HG03565 (cell line): Measurements from ENCODE around the gene ARID1B.

Experiments used
- ATAC-seq: cut with Tn5 transposase; IDR thresholded peaks from one replicate; pipeline ENCODE4 v1.9.1; 2021; ENCODE audit warnings: mild to moderate bottlenecking, moderate library complexity; ENCODE audit not compliant: unreplicated experiment

ARID1B gene

DNA sequence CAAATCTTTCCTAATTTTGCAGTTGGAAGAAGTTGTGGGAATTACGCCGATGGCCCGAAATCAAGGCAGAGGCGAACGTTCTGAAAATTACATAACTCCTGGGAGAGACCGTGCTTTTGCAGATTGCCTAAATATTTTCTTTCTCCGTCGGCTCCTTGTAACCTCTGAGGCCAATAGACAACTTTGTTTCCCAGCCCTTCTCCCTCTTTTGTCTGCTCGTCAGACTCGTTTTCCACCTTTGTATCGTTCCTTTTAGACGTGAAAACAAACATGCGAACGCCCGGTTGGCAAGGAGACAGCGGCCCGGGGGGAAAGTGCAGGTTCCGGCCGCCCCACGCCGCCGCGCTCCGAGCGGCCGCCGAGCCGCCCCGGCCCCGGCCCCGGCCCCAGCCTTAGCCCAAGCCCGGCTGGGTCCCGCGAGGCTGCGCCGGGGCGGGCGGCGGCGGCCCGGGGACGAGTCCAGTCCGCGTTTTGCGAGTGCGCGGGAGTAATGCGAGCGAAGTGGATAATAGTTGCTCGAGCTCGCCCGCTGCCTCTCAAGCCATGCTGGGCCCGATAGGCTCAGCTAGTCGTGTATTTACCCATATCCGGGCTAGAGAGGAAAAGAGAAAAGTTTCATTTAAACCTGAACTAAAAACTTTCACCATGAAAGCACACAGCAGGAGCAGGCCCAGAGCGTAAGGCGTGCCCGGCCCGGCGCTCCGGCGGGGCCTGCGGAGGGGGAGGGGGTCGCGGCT lies at the start of gene ARID1B:
TSS of gene ARID1B (plus strand) at position 539 of the 737 bp plus-strand sequence. CDS start 303 bp downstream, outside the sequence.
- peak; percentile 35 for ATAC-seq

DNA sequence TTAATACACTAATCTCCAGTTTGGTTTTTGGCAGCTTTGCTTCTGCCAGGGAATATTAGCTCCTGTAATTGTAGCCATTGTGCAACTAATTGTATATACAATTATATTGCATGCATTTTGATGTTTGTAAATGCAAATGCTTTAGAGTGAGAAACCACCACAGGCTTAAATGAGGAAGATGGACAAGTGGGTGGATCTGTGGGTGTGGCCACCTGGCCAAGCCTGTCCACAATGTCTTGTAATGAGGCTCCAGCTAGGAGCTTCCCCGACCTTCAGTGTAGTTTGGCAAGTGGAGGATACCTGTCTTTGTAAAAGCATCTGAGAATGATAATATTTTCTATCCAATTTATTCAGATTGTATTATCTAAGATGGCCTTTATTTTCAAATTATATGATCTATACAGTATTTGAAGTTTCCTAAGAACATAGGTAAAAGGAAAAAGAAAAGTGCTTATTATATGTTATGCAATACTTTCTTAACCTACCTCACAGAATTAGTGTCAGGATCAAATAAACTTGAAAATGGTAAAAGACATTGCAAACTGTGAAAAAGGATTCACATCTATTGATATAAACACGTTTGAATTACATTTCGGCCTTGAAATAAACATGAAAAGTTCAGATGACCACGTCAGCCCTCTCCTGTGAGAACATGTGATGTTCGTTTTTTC lies 49.3 kb upstream of the ARID1B start:
- peak; percentile 40 for ATAC-seq

DNA sequence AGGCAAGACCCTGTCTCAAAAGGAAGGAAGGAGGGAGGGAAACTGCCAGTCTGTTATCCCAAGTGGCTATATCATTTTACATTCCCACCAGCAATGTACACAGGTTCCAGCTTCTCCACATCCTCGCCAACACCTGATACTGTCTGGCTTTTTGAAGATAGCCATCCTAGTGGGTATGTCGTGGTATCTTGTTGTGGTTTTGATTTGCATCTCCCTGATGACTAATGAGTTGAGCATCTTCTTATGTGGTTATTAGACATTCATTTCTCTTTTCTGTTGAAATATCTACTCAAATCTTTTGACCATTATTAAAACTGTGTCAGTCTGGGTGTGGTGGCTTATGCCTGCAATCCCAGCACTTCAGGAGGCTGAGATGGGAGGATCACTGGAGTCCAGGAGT lies 47.9 kb upstream of the ARID1B start:
- peak; percentile 54 for ATAC-seq

DNA sequence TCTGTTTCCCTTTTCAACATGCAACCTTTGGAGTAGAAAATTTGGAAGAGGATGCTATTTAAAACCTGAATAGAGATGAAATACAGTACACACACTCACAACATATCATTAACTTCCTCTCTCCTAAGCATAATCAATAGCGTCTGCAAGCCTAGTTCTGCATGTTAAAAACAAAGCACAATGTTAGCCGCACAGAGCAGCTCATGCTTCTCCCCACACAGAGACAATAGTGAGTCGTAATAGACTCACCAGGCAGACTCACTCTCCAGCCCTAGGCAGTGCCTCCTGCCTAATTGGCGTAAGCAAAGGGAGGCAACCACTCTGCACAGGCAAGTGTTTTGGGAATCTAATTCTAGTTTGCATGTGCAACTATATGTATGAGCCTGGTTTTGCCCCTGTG lies 45.8 kb upstream of the ARID1B start:
- no peak for ATAC-seq

DNA sequence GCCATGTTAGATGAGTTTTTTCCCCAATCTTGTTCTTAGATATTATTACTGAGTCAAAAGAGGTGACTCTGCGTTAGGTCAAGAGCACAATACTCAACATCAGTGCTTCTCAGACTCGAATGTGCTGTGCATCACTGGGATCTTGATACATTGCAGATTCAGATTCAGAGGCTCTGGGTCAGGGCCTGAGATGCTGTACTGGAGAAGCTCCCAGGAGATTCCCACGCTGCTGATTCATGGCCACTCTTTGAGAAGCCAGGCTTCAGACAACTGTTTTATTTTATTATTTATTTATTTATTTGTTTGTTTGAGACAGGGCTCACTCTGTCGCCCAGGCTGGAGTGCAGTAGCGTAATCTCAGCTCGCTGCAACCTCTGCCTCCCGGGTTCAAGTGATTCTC lies 41.4 kb upstream of the ARID1B start:
- ATAC-seq = no peak

DNA sequence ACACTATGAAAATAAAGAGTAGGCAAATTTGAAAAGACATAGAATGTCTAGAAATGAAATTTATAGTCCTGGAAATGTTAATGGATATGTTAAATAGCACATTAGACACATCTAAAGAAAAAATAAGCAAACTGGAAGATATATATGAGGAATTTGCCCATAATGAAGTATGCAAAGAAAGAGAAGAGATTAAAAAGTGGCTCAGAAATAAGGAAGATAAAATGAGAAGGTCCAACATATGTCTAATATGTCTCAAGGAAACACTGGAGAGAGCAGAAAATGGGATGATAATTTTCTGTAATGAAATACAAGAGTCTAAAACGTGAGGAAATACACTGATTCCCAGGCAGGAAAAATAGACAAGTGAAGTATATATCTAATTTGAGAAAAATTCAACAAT lies 36.6 kb upstream of the ARID1B start:
- no peak for ATAC-seq

DNA sequence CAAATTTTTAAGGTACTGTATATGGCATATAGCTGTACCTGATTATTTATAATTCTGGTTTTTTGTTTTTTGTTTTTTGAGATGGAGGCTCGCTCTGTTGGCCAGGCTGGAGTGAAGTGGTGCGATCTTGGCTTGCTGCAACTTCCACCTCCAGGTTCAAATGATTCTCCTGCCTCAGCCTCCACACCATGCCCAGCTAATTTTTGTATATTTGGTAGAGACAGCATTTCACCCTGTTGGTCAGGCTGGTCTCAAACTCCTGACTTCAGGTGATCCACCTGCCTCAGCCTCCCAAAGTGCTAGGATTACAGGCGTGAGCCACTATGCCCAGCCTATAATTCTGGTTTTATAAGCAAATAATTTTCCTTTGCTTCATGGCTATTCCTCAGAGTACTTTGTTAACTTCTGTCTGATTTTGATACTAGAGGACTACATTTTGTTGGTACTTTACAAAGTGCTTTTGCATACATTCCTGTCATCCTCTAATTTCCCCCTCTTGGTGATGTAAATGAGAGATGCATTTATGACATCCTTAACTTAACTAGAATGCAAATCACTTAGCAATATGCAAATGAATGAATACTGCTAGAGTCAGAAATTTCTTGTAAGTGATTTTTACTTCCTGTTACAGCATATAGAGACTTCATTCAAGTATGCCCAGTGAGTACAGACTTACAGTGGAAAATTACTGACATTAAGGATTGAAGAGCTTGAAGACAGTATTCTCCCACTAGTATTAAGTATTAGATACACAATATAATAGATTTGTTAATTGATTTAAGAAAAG lies 35.7 kb upstream of the ARID1B start:
- no peak for ATAC-seq

DNA sequence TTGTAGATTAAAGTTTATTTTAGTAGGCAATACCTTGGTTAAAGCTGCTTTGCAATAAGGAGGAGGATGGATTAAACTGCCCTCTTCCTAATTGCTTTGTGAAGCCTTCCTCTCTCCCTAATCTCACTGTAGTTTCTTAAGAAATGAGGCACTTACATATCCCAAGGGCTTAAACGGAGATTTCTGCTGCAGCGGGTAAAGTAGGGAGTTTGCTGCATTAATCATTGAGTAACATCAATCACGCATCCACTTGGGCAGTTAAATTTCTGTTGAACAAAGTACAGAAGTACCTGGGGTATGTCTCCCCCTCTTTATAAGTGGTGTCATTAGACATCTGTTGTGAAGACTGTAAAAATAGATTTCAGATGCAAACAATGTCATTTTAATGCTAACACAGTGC lies 29.5 kb upstream of the ARID1B start:
- ATAC-seq = no peak

DNA sequence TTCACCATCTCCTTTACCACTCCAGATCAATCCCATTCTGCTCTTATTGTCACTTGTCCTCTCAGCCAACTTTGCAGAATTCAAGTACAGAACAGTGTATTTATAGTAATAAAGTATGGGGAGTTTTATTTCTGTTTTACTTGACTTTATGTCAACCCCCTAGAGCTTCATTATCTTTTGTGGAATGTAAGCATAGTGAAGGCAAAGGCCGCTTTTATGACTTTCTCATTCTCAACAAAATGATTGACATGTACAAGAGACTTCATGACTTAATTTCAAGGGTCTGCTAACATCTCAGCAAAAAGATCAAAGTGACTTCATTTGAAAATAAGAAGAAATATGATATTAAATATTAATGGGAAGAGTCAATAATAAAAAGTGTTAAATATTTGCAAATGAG lies 28.7 kb upstream of the ARID1B start:
- ATAC-seq = no peak

DNA sequence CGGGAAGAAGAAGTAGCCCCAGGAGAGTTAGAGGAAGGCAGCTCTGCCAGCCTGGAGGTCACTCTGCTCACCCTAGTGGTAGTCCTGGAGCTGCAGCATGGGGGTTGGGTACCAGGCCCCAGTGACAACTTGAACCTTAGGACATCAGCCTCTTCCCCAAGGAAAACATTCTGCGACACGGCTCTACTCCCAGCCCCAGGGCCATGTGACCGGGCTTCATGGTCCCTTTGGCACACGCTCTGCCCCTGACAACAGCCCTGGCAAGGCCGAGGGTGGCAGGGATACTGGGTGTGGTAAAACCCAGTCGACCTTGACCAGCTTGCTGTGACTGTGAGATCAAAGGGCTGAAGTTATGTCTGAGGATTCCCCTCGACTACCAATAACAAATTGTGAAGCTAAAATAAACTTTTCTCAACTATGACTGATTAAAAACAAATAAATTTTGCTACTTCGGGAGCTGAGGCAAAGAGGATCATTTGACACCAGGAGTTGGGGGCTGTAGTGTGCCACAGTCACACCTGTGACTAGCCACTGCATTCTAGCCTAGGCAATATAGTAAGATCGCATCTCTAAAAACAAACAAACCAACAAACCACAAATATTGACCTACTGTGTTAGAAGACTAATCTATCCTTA lies 24.4 kb upstream of the ARID1B start:
- ATAC-seq = no peak

DNA sequence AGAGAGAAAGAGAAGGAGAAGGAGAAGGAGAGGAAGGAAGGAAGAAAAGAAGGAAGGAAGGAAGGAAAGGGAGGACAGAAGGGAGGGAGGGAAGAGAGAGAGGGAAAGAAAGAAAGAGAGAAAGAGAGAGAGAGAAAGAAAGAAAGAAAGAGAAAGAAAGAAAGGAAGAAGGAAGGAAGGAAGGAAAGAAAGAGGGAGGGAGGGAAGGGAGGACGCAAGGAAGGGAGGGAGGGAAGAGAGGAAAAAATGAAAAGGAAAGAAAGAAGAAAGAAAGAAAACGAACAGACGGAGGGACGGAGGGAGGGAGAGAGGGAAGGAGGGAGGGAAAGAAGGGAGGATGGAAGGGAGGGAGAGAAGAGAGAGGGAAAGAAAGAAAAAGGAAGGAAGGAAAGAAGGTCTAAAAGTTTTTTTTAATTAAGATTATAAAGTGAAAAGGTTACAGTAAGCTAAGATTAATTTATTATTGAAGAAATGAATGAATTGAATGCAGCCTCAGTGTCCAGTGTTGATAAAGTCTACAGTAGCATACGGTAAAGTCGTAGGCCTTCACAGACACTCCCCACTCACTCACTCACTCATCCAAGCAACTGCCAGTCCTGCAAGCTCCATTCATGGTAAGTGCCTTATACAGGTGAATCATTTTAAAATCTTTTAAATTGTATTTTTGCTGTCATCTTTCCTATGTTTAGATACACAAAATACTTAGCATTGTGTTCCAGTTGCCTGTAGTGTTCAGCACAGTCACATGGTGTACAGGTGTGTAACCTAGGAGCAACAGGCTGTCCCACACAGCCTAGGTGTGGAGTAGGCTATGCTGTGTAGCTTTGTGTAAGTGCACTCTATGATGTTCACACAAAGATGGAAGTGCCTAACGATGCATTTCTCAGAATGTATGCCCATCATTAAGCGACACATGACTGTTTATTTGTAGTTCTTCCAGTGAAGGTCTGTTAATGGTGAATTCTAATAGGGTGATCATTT lies 20.3 kb upstream of the ARID1B start:
- no peak for ATAC-seq

DNA sequence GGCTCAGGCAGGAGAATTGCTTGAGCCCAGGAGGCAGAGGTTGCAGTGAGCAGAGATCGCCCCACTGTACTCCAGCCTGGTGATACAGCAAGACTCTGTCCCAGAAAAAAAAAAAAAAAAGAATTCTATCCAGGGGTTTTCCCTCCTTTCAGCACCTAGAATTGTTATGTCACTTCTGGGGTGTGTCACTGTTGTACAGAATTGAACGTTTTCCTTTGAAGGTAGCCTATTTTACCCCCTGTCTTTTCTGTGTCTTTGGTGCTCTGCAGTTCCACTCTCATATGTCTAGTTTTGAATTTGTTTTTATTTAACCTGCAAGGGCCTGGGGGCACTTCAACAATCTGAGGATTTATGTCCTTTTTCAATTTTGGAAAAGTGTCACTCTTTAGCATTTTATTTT lies 19.3 kb upstream of the ARID1B start:
- no peak for ATAC-seq

DNA sequence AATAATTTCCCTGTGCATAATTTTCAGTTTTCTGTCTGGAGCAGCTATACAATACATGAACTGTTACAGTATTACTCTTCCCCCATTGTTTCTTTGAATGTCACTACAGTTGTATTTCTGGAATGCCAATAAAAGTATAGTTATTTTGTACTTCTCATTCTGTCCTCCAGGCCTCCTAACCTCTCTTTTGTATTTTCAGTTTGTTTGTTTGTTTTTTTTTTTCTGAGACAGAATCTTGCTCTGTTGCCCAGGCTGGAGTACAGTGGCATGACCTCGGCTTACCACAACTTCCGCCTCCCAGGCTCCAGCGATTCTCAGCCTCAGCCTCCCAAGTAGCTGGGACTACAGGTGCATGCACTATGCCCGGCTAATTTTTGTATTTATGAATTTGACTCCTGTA lies 16.8 kb upstream of the ARID1B start:
- ATAC-seq = no peak

DNA sequence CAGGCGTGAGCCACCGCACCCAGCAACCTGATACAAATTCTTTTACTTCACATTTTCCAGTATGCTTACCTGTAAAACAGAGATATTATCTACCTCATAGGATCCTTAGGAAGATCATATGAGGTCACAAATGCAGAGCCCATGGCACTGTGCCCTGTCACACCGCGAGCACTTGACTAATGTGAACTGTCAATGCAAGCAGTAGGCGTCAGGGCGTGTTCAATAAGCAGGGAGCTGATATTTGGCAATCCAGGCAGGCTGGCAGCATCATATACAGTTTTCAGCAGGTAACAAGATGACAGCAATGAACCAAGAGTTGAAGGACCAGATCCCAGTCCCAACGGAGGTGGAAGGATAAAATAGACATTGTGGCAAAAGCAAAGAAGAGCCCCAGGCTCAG lies 14.6 kb upstream of the ARID1B start:
- no peak for ATAC-seq

DNA sequence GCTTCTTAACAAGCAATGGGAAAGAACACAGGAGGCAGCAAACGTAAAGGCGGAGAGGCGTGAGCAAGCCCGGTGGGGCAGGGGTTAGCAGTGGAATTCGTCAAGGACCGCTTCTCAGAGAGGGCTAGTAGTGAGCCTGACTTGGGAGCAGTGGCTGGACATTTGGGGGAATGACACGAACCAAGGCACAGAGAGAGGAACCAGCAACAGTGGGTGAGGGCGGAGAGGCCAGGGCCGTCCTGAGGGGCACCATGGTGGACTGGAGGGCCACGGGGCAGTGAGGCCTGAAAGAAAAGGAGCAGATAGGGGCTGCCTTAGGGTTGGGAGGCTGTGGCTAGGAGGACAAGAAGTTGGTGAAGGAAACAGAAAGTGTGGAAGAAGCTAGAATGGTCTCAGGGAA lies 12.1 kb upstream of the ARID1B start:
- no peak for ATAC-seq

DNA sequence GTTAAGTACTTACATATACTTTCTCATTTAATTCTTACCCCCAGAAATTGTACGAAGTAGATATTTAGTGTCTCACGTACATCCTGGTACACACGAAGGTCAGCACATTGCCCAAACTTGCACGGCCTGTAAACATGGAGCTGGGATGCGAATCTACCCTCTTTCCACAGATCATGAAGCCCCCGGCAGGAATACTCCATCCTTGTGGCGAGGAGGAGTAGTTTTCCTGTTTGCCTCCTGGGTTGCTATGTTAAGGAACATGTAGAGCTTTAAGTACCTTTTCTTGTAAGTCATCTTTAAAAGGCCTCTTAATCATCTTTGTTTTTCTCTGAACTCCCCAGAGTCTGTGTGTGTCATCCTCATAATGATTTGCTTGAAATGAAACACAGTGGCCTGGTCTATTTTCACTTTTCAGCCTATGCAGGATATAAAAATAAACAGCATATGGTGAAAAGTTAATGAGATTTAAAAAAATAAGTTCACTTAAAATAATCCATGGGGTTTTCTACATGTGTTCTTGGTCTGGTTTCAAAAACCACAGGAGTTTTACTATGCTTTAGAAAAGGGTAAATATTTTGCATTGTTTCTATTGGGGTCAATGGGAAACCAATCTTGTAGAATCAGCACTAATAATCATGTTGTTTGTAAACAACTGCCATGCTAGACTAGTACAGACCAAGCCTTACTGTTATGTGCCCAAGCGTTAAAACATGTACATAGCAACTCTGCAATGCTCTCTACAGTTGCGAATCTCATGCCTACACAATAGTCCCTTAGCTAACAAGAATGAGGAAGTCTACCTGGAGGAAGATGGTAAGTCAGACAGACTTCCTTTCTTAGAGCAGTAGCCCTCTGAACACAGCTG lies 9.3 kb upstream of the ARID1B start:
- peak; percentile 88 for ATAC-seq

DNA sequence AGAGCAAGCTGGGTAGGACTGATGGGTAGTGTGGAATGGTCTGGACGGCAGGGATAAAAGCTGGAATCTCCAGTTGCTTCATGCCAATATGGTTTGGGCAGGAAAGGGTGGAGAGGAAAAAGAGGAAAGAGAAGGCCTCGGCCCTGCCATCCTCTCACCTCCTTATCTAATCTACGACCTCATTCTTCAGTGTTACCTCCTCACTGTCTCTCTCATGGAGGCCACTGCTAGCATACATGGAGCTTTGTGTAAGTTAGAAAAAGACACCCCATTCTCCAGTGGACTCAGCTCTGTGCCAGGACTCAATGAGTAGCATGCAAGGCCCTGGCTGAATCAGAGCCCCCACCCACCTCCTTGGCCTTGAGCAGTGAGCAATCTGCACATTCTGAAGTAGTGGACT lies 6.1 kb upstream of the ARID1B start:
- ATAC-seq = no peak

DNA sequence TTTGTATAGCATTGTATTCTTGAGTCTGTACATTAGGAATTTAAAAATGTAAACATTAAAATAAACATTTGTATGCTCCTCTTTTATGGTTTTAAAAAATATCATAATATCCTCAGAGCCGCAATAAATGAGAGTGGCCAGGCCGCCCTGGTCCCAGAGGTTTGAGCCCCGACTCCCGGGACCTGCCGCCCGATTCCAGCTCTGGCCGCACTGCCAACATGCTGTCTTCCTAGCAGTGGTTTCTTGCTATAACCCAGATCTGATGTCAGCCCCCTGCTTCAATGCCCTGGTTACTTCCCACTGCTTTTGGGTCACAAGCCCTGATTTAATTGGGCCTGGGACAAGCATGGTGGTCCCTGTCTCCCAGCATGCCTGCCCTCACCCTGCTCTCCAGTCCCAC lies 5.4 kb upstream of the ARID1B start:
- no peak for ATAC-seq

DNA sequence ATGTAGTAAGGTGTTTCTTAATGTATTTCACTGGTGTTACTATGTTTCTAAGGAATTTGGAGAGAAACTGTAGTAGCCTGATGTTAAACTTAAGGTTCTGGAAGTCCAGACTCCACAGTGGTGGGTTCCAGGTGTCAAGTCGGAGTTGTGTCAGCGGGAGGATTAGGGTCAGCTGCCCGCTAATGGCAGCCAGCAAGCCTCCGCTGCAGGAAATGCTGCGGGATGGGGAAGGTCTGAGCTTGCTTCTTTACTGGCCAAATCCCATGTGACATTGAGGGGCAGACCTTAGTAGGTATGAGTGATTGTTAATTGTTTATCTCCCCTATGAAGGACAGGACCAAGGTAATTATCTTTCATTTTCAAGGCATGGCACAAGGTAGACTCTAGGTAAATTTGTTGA lies 3.7 kb upstream of the ARID1B start:
- no peak for ATAC-seq
